Measurements from ENCODE around the gene RIC3. TPM values are rescaled to one million over a fixed set of nuclear protein-coding genes. Genes with fewer than 3 reads are reported as not detected.

The RIC3 gene
- total and polyA plus RNA-seq, 2 donors (not counting 3 experiments of a cell fraction or from before 2014, with no cell fraction given) = not detected

DNA sequence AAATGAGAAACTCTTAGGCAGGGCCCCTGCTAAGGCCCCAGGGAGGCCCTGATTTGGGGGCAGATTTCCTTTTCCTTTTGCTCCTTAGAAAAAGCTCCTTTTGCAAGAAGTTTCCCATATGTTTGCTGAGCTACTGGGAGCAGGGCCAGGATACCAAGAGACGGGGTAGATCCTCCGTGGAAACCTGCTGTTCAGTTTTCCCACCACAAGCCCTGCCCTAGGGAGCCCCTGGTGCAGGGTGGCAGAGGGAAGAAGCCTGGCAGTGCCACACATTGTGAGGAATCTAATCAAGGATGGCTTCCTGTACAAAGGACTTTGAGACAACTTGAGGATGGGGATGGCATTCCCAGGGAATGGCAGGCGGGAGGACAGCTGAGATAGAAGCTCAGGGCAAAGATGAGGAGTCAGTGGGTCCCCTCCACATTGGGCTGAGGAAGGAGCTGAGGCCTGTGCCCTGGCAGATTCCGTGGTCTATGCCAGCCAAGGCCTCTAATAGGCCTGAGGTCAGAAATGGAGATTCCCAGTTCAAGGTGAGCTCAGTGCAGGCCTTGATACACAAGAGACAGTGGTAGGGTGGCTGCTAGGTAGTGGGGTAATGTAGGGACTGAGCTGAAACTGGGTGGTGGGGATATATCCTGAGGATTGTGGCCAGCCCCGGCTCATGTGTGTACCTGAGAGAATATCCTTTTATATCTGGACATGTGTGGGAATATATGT is 72.9 kb downstream of the RIC3 start:
- Histone ChIP-seq H3K4me1 (ENCODE audit: control insufficient read depth, extremely low read depth, insufficient read depth, low read length) (no peaks in the 10 kb centered on the region), H3K9ac (replicated peaks; ENCODE audit: extremely low read depth, insufficient read depth, low read length) (no peak overlapping the region), H3K9me3 (replicated peaks; ENCODE audit: control insufficient read depth, insufficient read depth, low read length) (no peaks in the 10 kb centered on the region), H3K79me2 (ENCODE audit: control insufficient read depth, insufficient read depth, low read length) (no peaks in the 10 kb centered on the region), H3K4me2 (ENCODE audit: insufficient read depth, low read length) (no peak overlapping the region), H4K20me1 (replicated peaks; ENCODE audit: control insufficient read depth, extremely low read depth, insufficient read depth, low read length) (no peaks in the 10 kb centered on the region), H3K27me3 (ENCODE audit: control insufficient read depth in 2 of 2, insufficient read depth in 2 of 2, low read length in 2 of 2) (no peaks in the 10 kb centered on the region), H3K9me1 (replicated peaks; ENCODE audit: control insufficient read depth, extremely low read depth, insufficient read depth, low read length) (no peaks in the 10 kb centered on the region), H2AFZ (ENCODE audit: low read depth, low read length) (no peak overlapping the region), H3K36me3 (ENCODE audit: control insufficient read depth in 2 of 2, extremely low read depth in 1 of 2, insufficient read depth in 2 of 2, low read length in 2 of 2) (no peaks in the 10 kb centered on the region), H3K27ac (ENCODE audit: insufficient read depth, low read depth, low read length) (no peak overlapping the region), H3K4me3 (replicated peaks in 1 of 3; ENCODE audit: insufficient read depth in 1 of 3, low read depth in 1 of 3, low read length in 3 of 3) (no peak overlapping the region)
- POLR2A ChIA-PET = no interaction called here
- TF ChIP-seq JUN (IDR thresholded peaks at IDR 0.05; ENCODE audit: borderline replicate concordance, insufficient read depth, insufficient read length, low read depth) = no peak
- no peak for TF ChIP-seq EZH2 (IDR thresholded peaks at IDR 0.05; ENCODE audit: borderline replicate concordance, low read depth, low read length, severe bottlenecking)
- TF ChIP-seq, protein P1, sequence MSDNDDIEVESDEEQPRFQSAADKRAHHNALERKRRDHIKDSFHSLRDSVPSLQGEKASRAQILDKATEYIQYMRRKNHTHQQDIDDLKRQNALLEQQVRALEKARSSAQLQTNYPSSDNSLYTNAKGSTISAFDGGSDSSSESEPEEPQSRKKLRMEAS (IDR thresholded peaks at IDR 0.05; ENCODE audit: insufficient read depth, insufficient read length) = no peak
- TF ChIP-seq FOS (IDR thresholded peaks at IDR 0.05; ENCODE audit: borderline replicate concordance, insufficient read depth, low read length) = no peak
- TF ChIP-seq POLR2A (IDR thresholded peaks at IDR 0.05; ENCODE audit: low read depth, low read length) = no peak
- no peak for TF ChIP-seq MYC (IDR thresholded peaks at IDR 0.05; ENCODE audit: low read depth, low read length)
- TF ChIP-seq GATA2 (IDR thresholded peaks at IDR 0.05; ENCODE audit: insufficient read depth, insufficient read length, low read depth, low read length) = no peak
- TF ChIP-seq CTCF (IDR thresholded peaks at IDR 0.05; ENCODE audit: extremely low read depth in 1 of 2, insufficient read depth in 1 of 2, low read depth in 1 of 2, low read length in 2 of 2) = no peak
- TF ChIP-seq POLR2AphosphoS5 (IDR thresholded peaks at IDR 0.05; ENCODE audit: insufficient read depth, low read depth, low read length) = no peak
- dilution Hi-C loops (cut with MboI; ENCODE audit: extremely low pct_ligation_motif_present, low sequenced_read_pairs) = no loop called here
- BruUV-seq (replicated peaks) = no TSS peak
- DNase-seq (ENCODE audit: low read depth, low spot score) (no peak), FAIRE-seq (no peak)
- CTCF ChIA-PET = interaction anchor here (1.0 to 20.3 kb wide), 5 partner anchors 14 to 88 kb away, joined by 3 to 822 read pairs (median 4); no protein-coding TSS in a partner anchor
- intact Hi-C loops (cut with micrococcal nuclease) = loop anchor here (10.0 kb wide), 1 partner anchor 401 kb away; no protein-coding TSS in a partner anchor
